ENCODE results near the gene SYT9.

The SYT9 gene

DNA sequence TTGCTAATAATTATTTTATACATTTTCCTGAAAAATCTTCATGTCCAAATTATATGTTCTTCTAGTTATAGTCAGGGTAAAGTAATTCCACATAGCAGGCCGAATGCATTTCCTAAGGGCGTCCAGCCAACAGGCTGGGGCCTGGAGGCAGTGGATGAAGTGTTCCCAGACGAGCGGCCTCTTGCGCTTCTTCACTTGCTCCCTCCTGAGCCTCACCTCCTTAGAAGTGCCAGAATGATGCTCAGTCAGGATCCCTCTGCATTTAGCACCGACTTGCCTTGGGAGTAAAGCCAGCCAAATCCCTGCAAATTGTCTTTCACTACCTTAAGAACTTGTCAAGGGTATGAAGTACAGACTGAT is 235.1 kb downstream of the SYT9 start:
- TF ChIP-seq, protein P1, sequence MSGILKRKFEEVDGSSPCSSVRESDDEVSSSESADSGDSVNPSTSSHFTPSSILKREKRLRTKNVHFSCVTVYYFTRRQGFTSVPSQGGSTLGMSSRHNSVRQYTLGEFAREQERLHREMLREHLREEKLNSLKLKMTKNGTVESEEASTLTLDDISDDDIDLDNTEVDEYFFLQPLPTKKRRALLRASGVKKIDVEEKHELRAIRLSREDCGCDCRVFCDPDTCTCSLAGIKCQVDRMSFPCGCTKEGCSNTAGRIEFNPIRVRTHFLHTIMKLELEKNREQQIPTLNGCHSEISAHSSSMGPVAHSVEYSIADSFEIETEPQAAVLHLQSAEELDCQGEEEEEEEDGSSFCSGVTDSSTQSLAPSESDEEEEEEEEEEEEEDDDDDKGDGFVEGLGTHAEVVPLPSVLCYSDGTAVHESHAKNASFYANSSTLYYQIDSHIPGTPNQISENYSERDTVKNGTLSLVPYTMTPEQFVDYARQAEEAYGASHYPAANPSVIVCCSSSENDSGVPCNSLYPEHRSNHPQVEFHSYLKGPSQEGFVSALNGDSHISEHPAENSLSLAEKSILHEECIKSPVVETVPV (CRISPR knock-in tag; IDR thresholded peaks at IDR 0.05): no peak
- TF ChIP-seq PPARA (CRISPR knock-in tag; IDR thresholded peaks at IDR 0.05; ENCODE audit: borderline replicate concordance) (no peak), ISL1 (CRISPR knock-in tag; IDR thresholded peaks at IDR 0.05) (no peak), ARNTL (CRISPR knock-in tag; IDR thresholded peaks at IDR 0.05; ENCODE audit: borderline replicate concordance, low read depth) (no peak), TSHZ2 (CRISPR knock-in tag; IDR thresholded peaks at IDR 0.05) (no peak), ESRRG (CRISPR knock-in tag; IDR thresholded peaks at IDR 0.05) (no peak), ZNF70 (CRISPR knock-in tag; IDR thresholded peaks at IDR 0.05) (no peak), ZFP30 (CRISPR knock-in tag; IDR thresholded peaks at IDR 0.05) (no peak), SNAI2 (CRISPR knock-in tag; IDR thresholded peaks at IDR 0.05) (no peak)
- no peak for ATAC-seq

GRCh38 chr11:7487360-7487759 is 235.7 kb downstream of the SYT9 start:
- ATAC-seq: no peak
- TF ChIP-seq TOX (CRISPR knock-in tag; IDR thresholded peaks at IDR 0.05; ENCODE audit: borderline replicate concordance): no peak
- TF ChIP-seq ARNTL (CRISPR knock-in tag; IDR thresholded peaks at IDR 0.05; ENCODE audit: borderline replicate concordance, low read depth): no peak
- no peak for TF ChIP-seq GLIS3 (CRISPR knock-in tag; IDR thresholded peaks at IDR 0.05)
- no peak for TF ChIP-seq ISL1 (CRISPR knock-in tag; IDR thresholded peaks at IDR 0.05)
- no peak for TF ChIP-seq CSDC2 (CRISPR knock-in tag; IDR thresholded peaks at IDR 0.05)
- no peak for TF ChIP-seq TCF4 (CRISPR knock-in tag; IDR thresholded peaks at IDR 0.05; ENCODE audit: borderline replicate concordance)
- no peak for TF ChIP-seq OSR1 (CRISPR knock-in tag; IDR thresholded peaks at IDR 0.05)
- TF ChIP-seq, protein P1 (CRISPR knock-in tag; IDR thresholded peaks at IDR 0.05): no peak

DNA sequence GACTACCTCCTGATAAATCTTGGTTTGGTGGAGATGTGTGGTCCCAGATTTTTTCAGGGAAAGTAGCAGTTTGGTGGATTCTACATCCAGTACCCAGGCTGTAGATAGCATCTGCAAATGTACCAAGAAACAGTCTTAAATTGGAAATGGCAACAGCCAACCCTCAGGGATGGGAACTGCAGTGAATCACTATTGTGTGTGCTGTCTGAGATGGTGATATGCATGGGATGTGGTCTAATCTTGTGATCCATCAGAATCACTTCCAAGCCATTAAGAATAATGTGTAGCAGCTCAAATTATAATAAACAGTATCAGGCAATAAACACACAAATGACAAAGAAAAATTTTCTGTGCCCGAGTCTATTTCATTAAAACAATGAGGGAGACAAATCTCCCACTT is 237.0 kb downstream of the SYT9 start:
- no peak for TF ChIP-seq ZNF8 (CRISPR knock-in tag; IDR thresholded peaks at IDR 0.05)
- no peak for TF ChIP-seq TCF4 (CRISPR knock-in tag; IDR thresholded peaks at IDR 0.05; ENCODE audit: borderline replicate concordance)
- no peak for TF ChIP-seq BACH2 (CRISPR knock-in tag; IDR thresholded peaks at IDR 0.05; ENCODE audit: borderline replicate concordance)
- no peak for TF ChIP-seq POU6F1 (CRISPR knock-in tag; IDR thresholded peaks at IDR 0.05; ENCODE audit: borderline replicate concordance, low read depth)
- no peak for TF ChIP-seq RARB (CRISPR knock-in tag; IDR thresholded peaks at IDR 0.05)
- no peak for TF ChIP-seq GLIS3 (CRISPR knock-in tag; IDR thresholded peaks at IDR 0.05)
- TF ChIP-seq, protein P1 (CRISPR knock-in tag; IDR thresholded peaks at IDR 0.05): no peak
- no peak for TF ChIP-seq PPARA (CRISPR knock-in tag; IDR thresholded peaks at IDR 0.05; ENCODE audit: borderline replicate concordance)
- TF ChIP-seq CSDC2 (CRISPR knock-in tag; IDR thresholded peaks at IDR 0.05): no peak
- no peak for TF ChIP-seq TOX (CRISPR knock-in tag; IDR thresholded peaks at IDR 0.05; ENCODE audit: borderline replicate concordance)
- no peak for TF ChIP-seq PATZ1 (CRISPR knock-in tag; IDR thresholded peaks at IDR 0.05; ENCODE audit: borderline replicate concordance)
- no peak for TF ChIP-seq ZFP3 (CRISPR knock-in tag; IDR thresholded peaks at IDR 0.05)
- TF ChIP-seq OSR1 (CRISPR knock-in tag; IDR thresholded peaks at IDR 0.05): no peak
- no peak for TF ChIP-seq SNAI2 (CRISPR knock-in tag; IDR thresholded peaks at IDR 0.05)
- no peak for TF ChIP-seq ZC3H10 (CRISPR knock-in tag; IDR thresholded peaks at IDR 0.05)
- no peak for TF ChIP-seq ZNF565 (CRISPR knock-in tag; conservative IDR thresholded peaks at IDR 0.05; ENCODE audit: low read depth)
- no peak for TF ChIP-seq ISL1 (CRISPR knock-in tag; IDR thresholded peaks at IDR 0.05)
- TF ChIP-seq ZNF70 (CRISPR knock-in tag; IDR thresholded peaks at IDR 0.05): no peak
- no peak for TF ChIP-seq ESRRG (CRISPR knock-in tag; IDR thresholded peaks at IDR 0.05)
- TF ChIP-seq TSHZ2 (CRISPR knock-in tag; IDR thresholded peaks at IDR 0.05): no peak
- ATAC-seq: no peak
